Loucy (cell line): ENCODE measurements around the gene PDE4D.

ENCODE experiments used
- H2AFZ ChIP-seq: fragments of 200-600 bp; sonication (generic); 2 replicates; pipeline ENCODE4 v1.6.0; 2016; ENCODE audit warnings: antibody characterized with exemption, mild to moderate bottlenecking, low read length, moderate library complexity
- H3F3A ChIP-seq: fragments of 200-600 bp; 2 replicates; pipeline ENCODE4 v1.6.0; 2016; ENCODE audit warnings: antibody characterized with exemption, low read depth, mild to moderate bottlenecking
- H3K27me3 ChIP-seq: fragments of 200-600 bp; sonication (generic); 2 replicates; pipeline ENCODE4 v1.6.1; 2014; ENCODE audit warnings: low read length, mild to moderate bottlenecking; ENCODE audit not compliant: insufficient read depth, poor library complexity, severe bottlenecking
- H3K36me3 ChIP-seq: fragments of 200-600 bp; sonication (generic); 2 replicates; pipeline ENCODE4 v1.6.1; 2016; ENCODE audit warnings: low read length; ENCODE audit not compliant: insufficient read depth
- H3K4me1 ChIP-seq: fragments of 200-600 bp; sonication (generic); 2 replicates; pipeline ENCODE4 v1.5.1; 2014; ENCODE audit warnings: low read length, mild to moderate bottlenecking; ENCODE audit not compliant: insufficient read depth, poor library complexity, severe bottlenecking
- H3K4me2 ChIP-seq: fragments of 200-600 bp; sonication (generic); 2 replicates; pipeline ENCODE4 v1.6.0; 2014; ENCODE audit warnings: antibody characterized with exemption, low read length, low read depth, mild to moderate bottlenecking; ENCODE audit not compliant: poor library complexity, severe bottlenecking
- H3K4me3 ChIP-seq: fragments of 200-600 bp; sonication (generic); 2 replicates; pipeline ENCODE4 v1.5.1; 2014; ENCODE audit warnings: low read length, mild to moderate bottlenecking, mixed read lengths; ENCODE audit not compliant: poor library complexity, severe bottlenecking
- H3K79me2 ChIP-seq: fragments of 200-600 bp; sonication (generic); 2 replicates; pipeline ENCODE4 v1.6.1; 2014; ENCODE audit warnings: low read length; ENCODE audit not compliant: insufficient read depth
- H3K9ac ChIP-seq: fragments of 200-600 bp; sonication (generic); 2 replicates; pipeline ENCODE4 v1.6.0; 2014; ENCODE audit warnings: mild to moderate bottlenecking, low read depth, low read length, moderate library complexity; ENCODE audit not compliant: poor library complexity, severe bottlenecking
- H3K9me2 ChIP-seq: fragments of 200-600 bp; sonication (generic); replicated peaks from 2 replicates; pipeline ENCODE4 v1.6.1; 2016; ENCODE audit warnings: low read depth, low read length, mixed read lengths
- H3K9me3 ChIP-seq: fragments of 200-600 bp; sonication (generic); 2 replicates; pipeline ENCODE4 v1.6.1; 2014; ENCODE audit warnings: mild to moderate bottlenecking, antibody characterized with exemption, low read length, low read depth; ENCODE audit not compliant: insufficient read depth
- H4K20me1 ChIP-seq: fragments of 200-600 bp; sonication (generic); 2 replicates; pipeline ENCODE4 v1.6.0; 2014; ENCODE audit warnings: antibody characterized with exemption, low read length, mild to moderate bottlenecking; ENCODE audit not compliant: insufficient read depth, poor library complexity, severe bottlenecking
- CTCF ChIP-seq: fragments of 200-600 bp; sonication (generic); conservative IDR thresholded peaks from 2 replicates; pipeline ENCODE4 v1.5.1; 2014; ENCODE audit warnings: mild to moderate bottlenecking, antibody characterized with exemption, low read length
- EZH2phosphoT487 ChIP-seq: fragments of 200-600 bp; IDR thresholded peaks from 2 replicates; pipeline ENCODE4 v1.6.1; 2018; ENCODE audit warnings: antibody characterized with exemption, mild to moderate bottlenecking, moderate library complexity, borderline replicate concordance

Gene PDE4D

GRCh38 chr5:59293700-59294099, 599.8 kb downstream of the PDE4D start:
- H3K27me3 ChIP-seq = no peaks in the 10 kb centered on the region
- H3K4me2 ChIP-seq = no peak overlapping the region
- H2AFZ ChIP-seq = no peak overlapping the region
- no peaks in the 10 kb centered on the region for H3K4me1 ChIP-seq
- H3K9me2 ChIP-seq = no peaks in the 10 kb centered on the region
- H4K20me1 ChIP-seq = no peaks in the 10 kb centered on the region
- no peaks in the 10 kb centered on the region for H3K36me3 ChIP-seq
- H3F3A ChIP-seq = no peaks in the 10 kb centered on the region
- TF ChIP-seq CTCF (no peak), EZH2phosphoT487 (no peak)
- no peak overlapping the region for H3K4me3 ChIP-seq
- no peaks in the 10 kb centered on the region for H3K79me2 ChIP-seq
- no peaks in the 10 kb centered on the region for H3K9me3 ChIP-seq
- no peak overlapping the region for H3K9ac ChIP-seq

- no peaks in the 10 kb centered on the region for H3K9me2 ChIP-seq
- no peaks in the 10 kb centered on the region for H3K9me3 ChIP-seq
- H3K9ac ChIP-seq = no peak overlapping the region
- no peak overlapping the region for H3K4me2 ChIP-seq
- H4K20me1 ChIP-seq = no peaks in the 10 kb centered on the region
- H2AFZ ChIP-seq = no peak overlapping the region
- no peaks in the 10 kb centered on the region for H3K4me1 ChIP-seq
- no peak for TF ChIP-seq EZH2phosphoT487
- no peak for TF ChIP-seq CTCF
- no peaks in the 10 kb centered on the region for H3K79me2 ChIP-seq
- no peak overlapping the region for H3K4me3 ChIP-seq
- H3K27me3 ChIP-seq = no peaks in the 10 kb centered on the region
- no peaks in the 10 kb centered on the region for H3F3A ChIP-seq
- H3K36me3 ChIP-seq = no peaks in the 10 kb centered on the region
Observed at GRCh38 chr5:59291941-59292340, 601.6 kb downstream of the PDE4D start.

GRCh38 chr5:59287884-59288283, 605.6 kb downstream of the PDE4D start:
- Histone ChIP-seq H3K79me2 (no peaks in the 10 kb centered on the region), H3K4me2 (no peak overlapping the region), H3K9me3 (no peaks in the 10 kb centered on the region), H3K9ac (no peak overlapping the region), H3F3A (no peaks in the 10 kb centered on the region), H3K9me2 (no peaks in the 10 kb centered on the region), H3K4me3 (no peak overlapping the region), H3K27me3 (no peaks in the 10 kb centered on the region), H2AFZ (no peak overlapping the region), H3K36me3 (no peaks in the 10 kb centered on the region), H4K20me1 (no peaks in the 10 kb centered on the region), H3K4me1 (no peaks in the 10 kb centered on the region)
- TF ChIP-seq CTCF = no peak
- no peak for TF ChIP-seq EZH2phosphoT487
